ENCODE data around the gene DYNC1LI1. TPM values are rescaled to one million over a fixed set of nuclear protein-coding genes. Genes with fewer than 3 reads are reported as not detected.

DYNC1LI1 gene
- total and polyA plus RNA-seq, 2 donors (not counting 1 experiment from before 2014, with no cell fraction given) = 15.0 to 38.8 TPM

- no peaks in the 10 kb centered on the region for H4K20me1 ChIP-seq (ENCODE audit: control insufficient read depth, insufficient read depth, low read length, poor library complexity, severe bottlenecking)
- no peak overlapping the region for H3K4me3 ChIP-seq (ENCODE audit: control extremely low read depth in 1 of 5, extremely low read depth in 1 of 5, insufficient read depth in 1 of 5, low read depth in 2 of 5, low read length in 4 of 5)
- no peak overlapping the region for H3K27ac ChIP-seq (ENCODE audit: low read length in 2 of 2)
- WGBS (ENCODE audit: insufficient coverage) = no CpG with 5 or more reads among the region's 4 CpGs
- POLR2A ChIA-PET = no interaction called here
- no peaks in the 10 kb centered on the region for H3K36me3 ChIP-seq (replicated peaks in 1 of 2; ENCODE audit: control extremely low read depth in 1 of 2, control insufficient read depth in 1 of 2, extremely low read depth in 1 of 2, insufficient read depth in 2 of 2, low read length in 1 of 2)
- Mint-ChIP-seq H3K4me3 (no peak overlapping the region), H3K27ac (no peak overlapping the region), H3K9me3 (ENCODE audit: insufficient read depth) (no peaks in the 10 kb centered on the region), H3K27me3 (peaks cover 23% of the 10 kb centered on the region), H3K4me1 (no peaks in the 10 kb centered on the region)
- no peak for TF ChIP-seq CTCF (IDR thresholded peaks at IDR 0.05)
- no peak for TF ChIP-seq EZH2 (IDR thresholded peaks at IDR 0.05; ENCODE audit: borderline replicate concordance, insufficient read depth, low read depth, low read length, poor library complexity, severe bottlenecking)
- no peak overlapping the region for H2AFZ ChIP-seq (ENCODE audit: insufficient read depth, low read depth, low read length, poor library complexity, severe bottlenecking)
- H3K4me2 ChIP-seq (replicated peaks; ENCODE audit: low read depth, low read length, poor library complexity, severe bottlenecking) = no peak overlapping the region
- H3K4me1 ChIP-seq (ENCODE audit: control insufficient read depth in 2 of 2, insufficient read depth in 2 of 2, low read length in 2 of 2) = no peaks in the 10 kb centered on the region
- no peaks in the 10 kb centered on the region for H3K79me2 ChIP-seq (ENCODE audit: control insufficient read depth, insufficient read depth, low read length)
- CTCF ChIA-PET = interaction anchor here (0.6 to 1.9 kb wide), 3 partner anchors 12 to 85 kb away, joined by 3 to 5 read pairs (median 3); no protein-coding TSS in a partner anchor
- no peak for DNase-seq
- peaks cover 0 to 4% (median 1%) of the 10 kb centered on the region in 4 experiments for H3K27me3 ChIP-seq (replicated peaks in 1 of 4; ENCODE audit: control extremely low read depth in 1 of 4, control insufficient read depth in 3 of 4, insufficient read depth in 4 of 4, low read length in 3 of 4)
- intact Hi-C loops (cut with micrococcal nuclease) = no loop called here
- no peak overlapping the region for H3K9ac ChIP-seq (ENCODE audit: low read length)
- no peaks in the 10 kb centered on the region for H3K9me3 ChIP-seq (ENCODE audit: control extremely low read depth in 1 of 3, control insufficient read depth in 2 of 3, insufficient read depth in 1 of 3, low read length in 2 of 3)
- ATAC-seq (ENCODE audit: low read depth) = no peak
Measured at GRCh38 chr3:32593903-32594525, 23.4 kb upstream of the DYNC1LI1 start.

- ChIA-PET POLR2A (no interaction called here), CTCF (no interaction called here)
- no peak overlapping the region for H3K4me2 ChIP-seq (replicated peaks; ENCODE audit: low read depth, low read length, poor library complexity, severe bottlenecking)
- no peaks in the 10 kb centered on the region for H3K4me1 ChIP-seq (ENCODE audit: control insufficient read depth in 2 of 2, insufficient read depth in 2 of 2, low read length in 2 of 2)
- peaks cover 19% of the 10 kb centered on the region for H3K27me3 Mint-ChIP-seq
- intact Hi-C loops (cut with micrococcal nuclease) = no loop called here
- no peaks in the 10 kb centered on the region for H3K9me3 Mint-ChIP-seq (ENCODE audit: insufficient read depth)
- no peaks in the 10 kb centered on the region for H3K79me2 ChIP-seq (ENCODE audit: control insufficient read depth, insufficient read depth, low read length)
- ATAC-seq (ENCODE audit: low read depth) (no peak), DNase-seq (no peak)
- H3K27ac Mint-ChIP-seq = no peak overlapping the region
- no peak overlapping the region for H3K27ac ChIP-seq (ENCODE audit: low read length in 2 of 2)
- H3K4me3 ChIP-seq (ENCODE audit: control extremely low read depth in 1 of 5, extremely low read depth in 1 of 5, insufficient read depth in 1 of 5, low read depth in 2 of 5, low read length in 4 of 5) = no peak overlapping the region
- H3K27me3 ChIP-seq (replicated peaks in 1 of 4; ENCODE audit: control extremely low read depth in 1 of 4, control insufficient read depth in 3 of 4, insufficient read depth in 4 of 4, low read length in 3 of 4) = peaks cover 0 to 4% (median 1%) of the 10 kb centered on the region in 4 experiments
- 82% methylated on average over 25 of the region's 28 CpGs for WGBS (ENCODE audit: insufficient coverage)
- H3K9me3 ChIP-seq (ENCODE audit: control extremely low read depth in 1 of 3, control insufficient read depth in 2 of 3, insufficient read depth in 1 of 3, low read length in 2 of 3) = no peaks in the 10 kb centered on the region
- no peaks in the 10 kb centered on the region for H3K36me3 ChIP-seq (replicated peaks in 1 of 2; ENCODE audit: control extremely low read depth in 1 of 2, control insufficient read depth in 1 of 2, extremely low read depth in 1 of 2, insufficient read depth in 2 of 2, low read length in 1 of 2)
- no peaks in the 10 kb centered on the region for H3K4me1 Mint-ChIP-seq
- H3K4me3 Mint-ChIP-seq = no peak overlapping the region
- TF ChIP-seq CTCF (IDR thresholded peaks at IDR 0.05) (no peak), EZH2 (IDR thresholded peaks at IDR 0.05; ENCODE audit: borderline replicate concordance, insufficient read depth, low read depth, low read length, poor library complexity, severe bottlenecking) (no peak)
- H2AFZ ChIP-seq (ENCODE audit: insufficient read depth, low read depth, low read length, poor library complexity, severe bottlenecking) = no peak overlapping the region
- H4K20me1 ChIP-seq (ENCODE audit: control insufficient read depth, insufficient read depth, low read length, poor library complexity, severe bottlenecking) = no peaks in the 10 kb centered on the region
- H3K9ac ChIP-seq (ENCODE audit: low read length) = no peak overlapping the region
Measured at GRCh38 chr3:32592696-32593353, 22.2 kb upstream of the DYNC1LI1 start.

All from B cell (primary cell).